Measurements from ENCODE around the gene FAM227A. TPM values are rescaled to one million over a fixed set of nuclear protein-coding genes. Genes with fewer than 3 reads are reported as not detected.
"Not testable (repeated sequence)": the region's sequence is repeated elsewhere in the genome, so short reads cannot be mapped to it uniquely, and the experiment has no call there.

The FAM227A gene
- total RNA-seq, 3 donors from 2014 or later, result 0.46 to 0.86 (median 0.53) TPM

GRCh38 chr22:38641476-38642040, 14.6 kb downstream of the FAM227A start:
- Mint-ChIP-seq H3K4me3 (no peak overlapping the region), H3K27me3 (ENCODE audit: low read depth) (peaks cover 4% of the 10 kb centered on the region)
- ATAC-seq, result no peak

GRCh38 chr22:38638728-38639127, 17.5 kb downstream of the FAM227A start:
- DNase-seq (no peak), ATAC-seq (no peak)
- Mint-ChIP-seq H3K4me3 (no peak overlapping the region), H3K9me3 (no peaks in the 10 kb centered on the region), H3K27me3 (ENCODE audit: low read depth) (peaks cover 4% of the 10 kb centered on the region), H3K4me1 (ENCODE audit: low read depth) (no peaks in the 10 kb centered on the region), H3K36me3 (ENCODE audit: insufficient read depth) (peaks cover 2% of the 10 kb centered on the region)

More at GRCh38 chr22:38641476-38642040, 14.6 kb downstream of the FAM227A start:
- Mint-ChIP-seq H3K36me3 (ENCODE audit: insufficient read depth) (peaks cover 2% of the 10 kb centered on the region), H3K9me3 (no peaks in the 10 kb centered on the region), H3K4me1 (ENCODE audit: low read depth) (no peaks in the 10 kb centered on the region)
- DNase-seq, result no peak

- Mint-ChIP-seq H3K4me3 (no peak overlapping the region), H3K9me3 (no peaks in the 10 kb centered on the region), H3K4me1 (ENCODE audit: low read depth) (no peaks in the 10 kb centered on the region), H3K36me3 (ENCODE audit: insufficient read depth) (peaks cover 2% of the 10 kb centered on the region), H3K27me3 (ENCODE audit: low read depth) (peaks cover 4% of the 10 kb centered on the region)
- no peak for DNase-seq
- ATAC-seq, result no peak
These were observed 18.0 kb downstream of the FAM227A start for GRCh38 chr22:38638216-38638615.

- Mint-ChIP-seq H3K9me3 (no peaks in the 10 kb centered on the region), H3K4me3 (no peak overlapping the region), H3K36me3 (ENCODE audit: insufficient read depth) (no peaks in the 10 kb centered on the region), H3K4me1 (ENCODE audit: low read depth) (peaks cover 12% of the 10 kb centered on the region), H3K27me3 (ENCODE audit: low read depth) (no peaks in the 10 kb centered on the region)
- ATAC-seq, result no peak
- no peak for DNase-seq
These were observed 23.7 kb downstream of the FAM227A start for GRCh38 chr22:38632528-38632927.

- H3K4me3 Mint-ChIP-seq, result no peak overlapping the region
These were observed 24.5 kb downstream of the FAM227A start for GRCh38 chr22:38631724-38632123.

GRCh38 chr22:38629108-38629507, 27.1 kb downstream of the FAM227A start:
- no peaks in the 10 kb centered on the region for H3K36me3 Mint-ChIP-seq (ENCODE audit: insufficient read depth)
- H3K4me3 Mint-ChIP-seq, result no peak overlapping the region
- DNase-seq, result no peak
- no peaks in the 10 kb centered on the region for H3K9me3 Mint-ChIP-seq
- ATAC-seq, result no peak
- H3K27me3 Mint-ChIP-seq (ENCODE audit: low read depth), result no peaks in the 10 kb centered on the region
- H3K4me1 Mint-ChIP-seq (ENCODE audit: low read depth), result peaks cover 12% of the 10 kb centered on the region

More at GRCh38 chr22:38631724-38632123, 24.5 kb downstream of the FAM227A start:
- ATAC-seq, result peak in 1 of 2 donors; percentile 32
- no peaks in the 10 kb centered on the region for H3K27me3 Mint-ChIP-seq (ENCODE audit: low read depth)
- DNase-seq, result no peak
- H3K9me3 Mint-ChIP-seq, result no peaks in the 10 kb centered on the region
- H3K36me3 Mint-ChIP-seq (ENCODE audit: insufficient read depth), result no peaks in the 10 kb centered on the region
- peaks cover 12% of the 10 kb centered on the region for H3K4me1 Mint-ChIP-seq (ENCODE audit: low read depth)

- Mint-ChIP-seq H3K27me3 (ENCODE audit: low read depth) (no peaks in the 10 kb centered on the region), H3K9me3 (no peaks in the 10 kb centered on the region), H3K4me1 (ENCODE audit: low read depth) (peaks cover 12% of the 10 kb centered on the region), H3K4me3 (no peak overlapping the region), H3K36me3 (ENCODE audit: insufficient read depth) (no peaks in the 10 kb centered on the region)
- ATAC-seq (no peak), DNase-seq (no peak)
These were observed 27.7 kb downstream of the FAM227A start for GRCh38 chr22:38628444-38628843.

- H3K27me3 Mint-ChIP-seq (ENCODE audit: low read depth), result peaks cover 4% of the 10 kb centered on the region
- no peak overlapping the region for H3K4me3 Mint-ChIP-seq
These were observed 32.8 kb downstream of the FAM227A start for GRCh38 chr22:38623351-38623750.

GRCh38 chr22:38618682-38619081, 37.5 kb downstream of the FAM227A start:
- H3K4me1 Mint-ChIP-seq (ENCODE audit: low read depth), result no peaks in the 10 kb centered on the region
- H3K27me3 Mint-ChIP-seq (ENCODE audit: low read depth), result peaks cover 10% of the 10 kb centered on the region
- no peak overlapping the region for H3K4me3 Mint-ChIP-seq
- DNase-seq (no peak), ATAC-seq (no peak)
- H3K36me3 Mint-ChIP-seq (ENCODE audit: insufficient read depth), result no peaks in the 10 kb centered on the region
- H3K9me3 Mint-ChIP-seq, result peaks cover 6% of the 10 kb centered on the region

More at GRCh38 chr22:38623351-38623750, 32.8 kb downstream of the FAM227A start:
- Mint-ChIP-seq H3K4me1 (ENCODE audit: low read depth) (no peaks in the 10 kb centered on the region), H3K36me3 (ENCODE audit: insufficient read depth) (no peaks in the 10 kb centered on the region), H3K9me3 (peaks cover 2% of the 10 kb centered on the region)
- DNase-seq, result no peak
- no peak for ATAC-seq

- Mint-ChIP-seq H3K27me3 (ENCODE audit: low read depth) (peaks cover 10% of the 10 kb centered on the region), H3K36me3 (ENCODE audit: insufficient read depth) (no peaks in the 10 kb centered on the region), H3K4me1 (ENCODE audit: low read depth) (no peaks in the 10 kb centered on the region), H3K9me3 (peaks cover 6% of the 10 kb centered on the region), H3K4me3 (no peak overlapping the region)
- DNase-seq, result no peak
- no peak for ATAC-seq
These were observed 37.9 kb downstream of the FAM227A start for GRCh38 chr22:38618258-38618657.

- H3K9me3 Mint-ChIP-seq; H3K4me1 Mint-ChIP-seq (ENCODE audit: low read depth); ATAC-seq; H3K36me3 Mint-ChIP-seq (ENCODE audit: insufficient read depth); H3K4me3 Mint-ChIP-seq; DNase-seq; H3K27me3 Mint-ChIP-seq (ENCODE audit: low read depth): not testable (repeated sequence)
These were observed 41.2 kb downstream of the FAM227A start for GRCh38 chr22:38615064-38615405.

- peaks cover 9% of the 10 kb centered on the region for H3K27me3 Mint-ChIP-seq (ENCODE audit: low read depth)
- no peak overlapping the region for H3K4me3 Mint-ChIP-seq
- H3K36me3 Mint-ChIP-seq (ENCODE audit: insufficient read depth), result no peaks in the 10 kb centered on the region
- H3K9me3 Mint-ChIP-seq, result peaks cover 6% of the 10 kb centered on the region
- ATAC-seq (no peak), DNase-seq (no peak)
- no peaks in the 10 kb centered on the region for H3K4me1 Mint-ChIP-seq (ENCODE audit: low read depth)
These were observed 41.7 kb downstream of the FAM227A start for GRCh38 chr22:38614332-38615063.

GRCh38 chr22:38613588-38613987, 42.6 kb downstream of the FAM227A start:
- Mint-ChIP-seq H3K36me3 (ENCODE audit: insufficient read depth) (no peaks in the 10 kb centered on the region), H3K4me1 (ENCODE audit: low read depth) (no peaks in the 10 kb centered on the region), H3K4me3 (no peak overlapping the region), H3K27me3 (ENCODE audit: low read depth) (peaks cover 5% of the 10 kb centered on the region), H3K9me3 (peaks cover 6% of the 10 kb centered on the region)
- DNase-seq (no peak), ATAC-seq (no peak)

- ATAC-seq (no peak), DNase-seq (no peak)
- Mint-ChIP-seq H3K36me3 (ENCODE audit: insufficient read depth) (no peaks in the 10 kb centered on the region), H3K27me3 (ENCODE audit: low read depth) (peaks cover 5% of the 10 kb centered on the region), H3K9me3 (no peaks in the 10 kb centered on the region), H3K4me1 (ENCODE audit: low read depth) (no peaks in the 10 kb centered on the region), H3K4me3 (no peak overlapping the region)
These were observed 43.8 kb downstream of the FAM227A start for GRCh38 chr22:38612217-38613006.
